ENCODE results near the gene SELENOF.

- TF ChIP-seq POLR2A (IDR thresholded peaks at IDR 0.05; ENCODE audit: low read depth, low read length) (no peak), CEBPB (IDR thresholded peaks at IDR 0.05; ENCODE audit: low read depth, low read length) (no peak), RFX5 (IDR thresholded peaks at IDR 0.05; ENCODE audit: low read depth, low read length) (no peak), MXI1 (IDR thresholded peaks at IDR 0.05; ENCODE audit: borderline replicate concordance, low read depth, low read length) (no peak), USF2 (IDR thresholded peaks at IDR 0.05; ENCODE audit: low read depth, low read length) (no peak), BHLHE40 (IDR thresholded peaks at IDR 0.05; ENCODE audit: low read depth, low read length) (no peak), FOS (IDR thresholded peaks at IDR 0.05; ENCODE audit: low read depth, low read length) (no peak)
- TF ChIP-seq, protein P1, sequence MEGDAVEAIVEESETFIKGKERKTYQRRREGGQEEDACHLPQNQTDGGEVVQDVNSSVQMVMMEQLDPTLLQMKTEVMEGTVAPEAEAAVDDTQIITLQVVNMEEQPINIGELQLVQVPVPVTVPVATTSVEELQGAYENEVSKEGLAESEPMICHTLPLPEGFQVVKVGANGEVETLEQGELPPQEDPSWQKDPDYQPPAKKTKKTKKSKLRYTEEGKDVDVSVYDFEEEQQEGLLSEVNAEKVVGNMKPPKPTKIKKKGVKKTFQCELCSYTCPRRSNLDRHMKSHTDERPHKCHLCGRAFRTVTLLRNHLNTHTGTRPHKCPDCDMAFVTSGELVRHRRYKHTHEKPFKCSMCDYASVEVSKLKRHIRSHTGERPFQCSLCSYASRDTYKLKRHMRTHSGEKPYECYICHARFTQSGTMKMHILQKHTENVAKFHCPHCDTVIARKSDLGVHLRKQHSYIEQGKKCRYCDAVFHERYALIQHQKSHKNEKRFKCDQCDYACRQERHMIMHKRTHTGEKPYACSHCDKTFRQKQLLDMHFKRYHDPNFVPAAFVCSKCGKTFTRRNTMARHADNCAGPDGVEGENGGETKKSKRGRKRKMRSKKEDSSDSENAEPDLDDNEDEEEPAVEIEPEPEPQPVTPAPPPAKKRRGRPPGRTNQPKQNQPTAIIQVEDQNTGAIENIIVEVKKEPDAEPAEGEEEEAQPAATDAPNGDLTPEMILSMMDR (conservative IDR thresholded peaks at IDR 0.05; ENCODE audit: low read depth, low read length), result no peak
Observed at GRCh38 chr1:86905875-86906274, 8.1 kb downstream of the SELENOF start.

Data from IMR-90 (cell line).